Keratinocyte (primary cell): Measurements from ENCODE around the gene SPIRE1. TPM values are rescaled to one million over a fixed set of nuclear protein-coding genes. Genes with fewer than 3 reads are reported as not detected.
A peak's percentile ranks its signal among the peaks of the same experiment; 100 is the strongest.
"Not testable (repeated sequence)": the region's sequence is repeated elsewhere in the genome, so short reads cannot be mapped to it uniquely, and the experiment has no call there.

Experiments
- DNase-seq: peaks from one replicate; pipeline ENCODE4 v3.0.0-alpha.2; 2011; ENCODE audit warnings: low read depth, missing footprints, low spot score
- FAIRE-seq: peaks from 2 replicates; lab custom pipeline; 2011; peaks lifted over from hg19 to GRCh38; lab: Jason Lieb, UNC
- H2AFZ ChIP-seq: 2 replicates; pipeline ENCODE4 v1.6.0; 2012; ENCODE audit warnings: low read length, control low read depth, inconsistent platforms; ENCODE audit not compliant: control insufficient read depth
- H3K27ac ChIP-seq: 2 replicates; pipeline ENCODE4 v1.5.1; 2011; ENCODE audit warnings: low read length; ENCODE audit not compliant: control insufficient read depth, insufficient read depth
- H3K27me3 ChIP-seq: 3 replicates; pipeline ENCODE4 v1.6.0; 2011; ENCODE audit warnings: low read length; ENCODE audit not compliant: control insufficient read depth, insufficient read depth; ENCODE audit errors: extremely low read depth
- H3K36me3 ChIP-seq, 2 experiments: 2 replicates in 1 of 2; 3 replicates in 1 of 2; pipeline ENCODE4 v1.5.1; 2011; ENCODE audit warnings: low read length in 2 of 2, mild to moderate bottlenecking in 1 of 2; ENCODE audit not compliant: control insufficient read depth in 2 of 2, insufficient read depth in 2 of 2; ENCODE audit errors: extremely low read depth in 1 of 2
- H3K4me1 ChIP-seq: 3 replicates; pipeline ENCODE4 v1.5.1; 2011; ENCODE audit warnings: low read length; ENCODE audit not compliant: control insufficient read depth, insufficient read depth; ENCODE audit errors: extremely low read depth
- H3K4me2 ChIP-seq: 3 replicates; pipeline ENCODE4 v1.6.0; 2011; ENCODE audit warnings: low read depth, low read length; ENCODE audit not compliant: control insufficient read depth, insufficient read depth; ENCODE audit errors: extremely low read depth
- H3K4me3 ChIP-seq, 3 experiments: fragments of 200-600 bp in 1 of 3; sonication (generic) in 1 of 3; 2 replicates in 2 of 3; 3 replicates in 1 of 3; pipeline ENCODE4 v1.5.1; 2011 to 2016; ENCODE audit warnings: low read length in 3 of 3, mild to moderate bottlenecking in 3 of 3, control low read depth in 2 of 3, inconsistent platforms in 1 of 3, low read depth in 1 of 3, mixed read lengths in 1 of 3, mixed run types in 1 of 3, moderate library complexity in 1 of 3; ENCODE audit not compliant: control insufficient read depth in 2 of 3, insufficient read depth in 2 of 3; ENCODE audit errors: extremely low read depth in 1 of 3
- H3K79me2 ChIP-seq: 2 replicates; pipeline ENCODE4 v1.6.0; 2012; ENCODE audit warnings: low read length; ENCODE audit not compliant: control insufficient read depth, insufficient read depth
- H3K9ac ChIP-seq: 3 replicates; pipeline ENCODE4 v1.6.0; 2011; ENCODE audit warnings: low read length; ENCODE audit not compliant: control insufficient read depth, insufficient read depth; ENCODE audit errors: extremely low read depth
- H3K9me1 ChIP-seq: 3 replicates; pipeline ENCODE4 v1.6.0; 2011; ENCODE audit warnings: low read length; ENCODE audit not compliant: control insufficient read depth, insufficient read depth; ENCODE audit errors: extremely low read depth
- H3K9me3 ChIP-seq: 2 replicates; pipeline ENCODE4 v1.5.1; 2012; ENCODE audit warnings: low read depth, low read length; ENCODE audit not compliant: control insufficient read depth
- H4K20me1 ChIP-seq: 3 replicates; pipeline ENCODE4 v1.6.0; 2011; ENCODE audit warnings: low read length; ENCODE audit not compliant: control insufficient read depth, insufficient read depth; ENCODE audit errors: extremely low read depth
- EZH2 ChIP-seq: IDR thresholded peaks from one replicate; pipeline ENCODE4 v1.6.1; 2012; ENCODE audit warnings: inconsistent platforms, mild to moderate bottlenecking, low read length, moderate library complexity
- dilution Hi-C: fragments of 300-500 bp; cut with MboI; formaldehyde crosslinking; loops from one replicate; pipeline ENCODE4 v1.7.0; 2020; ENCODE audit warnings: low sequenced_read_pairs; ENCODE audit not compliant: extremely low pct_ligation_motif_present
- polyA plus RNA-seq, 5 experiments: library from polyadenylated mRNA; depleted of rRNA in 3 of 5; stranded (reverse) in 3 of 5; stranded (forward) in 1 of 5; unstranded in 1 of 5; fragments of >200 nt; gene quantifications; 1 replicate in 1 of 5; 2 replicates in 3 of 5; 3 replicates in 1 of 5; pipeline versions ENCODE4 v1.2.1 to v1.2.3, GENCODE V29; 2011 to 2012; ENCODE audit warnings: missing spikeins in 2 of 5, low read depth in 1 of 5, low replicate concordance in 1 of 5
- TF ChIP-seq, protein P1 (sequence below), 3 experiments: IDR thresholded peaks in 1 of 3; conservative IDR thresholded peaks in 1 of 3; optimal IDR thresholded peaks in 1 of 3; 2 replicates in 2 of 3; 3 replicates in 1 of 3; pipeline versions ENCODE3 to v1.5.1; 2011; ENCODE audit warnings: low read length in 3 of 3, mild to moderate bottlenecking in 3 of 3, moderate library complexity in 2 of 3, control low read depth in 1 of 3, inconsistent platforms in 1 of 3; ENCODE audit not compliant: insufficient read depth in 2 of 3; ENCODE audit errors: extremely low read depth in 1 of 3

Gene SPIRE1
- polyA plus RNA-seq, 1 donor (not counting 4 experiments of a cell fraction or from before 2014, with no cell fraction given) = 20.6 TPM

DNA sequence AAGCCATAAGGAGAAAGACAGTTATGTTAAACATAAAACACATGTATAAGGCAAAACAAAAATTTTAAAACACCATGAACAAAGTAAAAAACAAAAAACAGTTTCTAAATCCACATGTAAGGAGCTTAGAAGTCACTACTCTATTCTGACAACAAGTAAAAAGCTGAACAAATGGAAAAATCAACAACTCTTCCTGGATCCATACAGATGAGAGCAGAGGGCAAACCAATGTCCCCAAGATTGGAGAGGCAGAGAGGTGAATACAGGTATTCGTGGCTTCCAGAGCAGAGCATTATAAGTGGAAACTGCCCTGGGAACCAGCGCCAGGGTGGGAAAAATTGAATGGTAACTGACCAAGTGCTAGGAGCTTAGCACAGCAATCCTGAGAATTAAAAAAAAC, 93.5 kb downstream of the SPIRE1 start:
- Histone ChIP-seq H3K79me2 (peaks cover 11% of the 10 kb centered on the region), H3K27ac (no peak overlapping the region), H3K9me1 (no peaks in the 10 kb centered on the region), H3K27me3 (no peaks in the 10 kb centered on the region), H3K4me1 (peaks cover 4% of the 10 kb centered on the region), H3K9ac (no peak overlapping the region), H4K20me1 (peaks cover 8% of the 10 kb centered on the region), H3K4me2 (no peak overlapping the region), H3K9me3 (no peaks in the 10 kb centered on the region), H3K36me3 (no peaks in the 10 kb centered on the region), H2AFZ (no peak overlapping the region), H3K4me3 (no peak overlapping the region)
- dilution Hi-C loops = no loop called here
- FAIRE-seq (peak; percentile 26), DNase-seq (no peak)
- TF ChIP-seq, protein P1, sequence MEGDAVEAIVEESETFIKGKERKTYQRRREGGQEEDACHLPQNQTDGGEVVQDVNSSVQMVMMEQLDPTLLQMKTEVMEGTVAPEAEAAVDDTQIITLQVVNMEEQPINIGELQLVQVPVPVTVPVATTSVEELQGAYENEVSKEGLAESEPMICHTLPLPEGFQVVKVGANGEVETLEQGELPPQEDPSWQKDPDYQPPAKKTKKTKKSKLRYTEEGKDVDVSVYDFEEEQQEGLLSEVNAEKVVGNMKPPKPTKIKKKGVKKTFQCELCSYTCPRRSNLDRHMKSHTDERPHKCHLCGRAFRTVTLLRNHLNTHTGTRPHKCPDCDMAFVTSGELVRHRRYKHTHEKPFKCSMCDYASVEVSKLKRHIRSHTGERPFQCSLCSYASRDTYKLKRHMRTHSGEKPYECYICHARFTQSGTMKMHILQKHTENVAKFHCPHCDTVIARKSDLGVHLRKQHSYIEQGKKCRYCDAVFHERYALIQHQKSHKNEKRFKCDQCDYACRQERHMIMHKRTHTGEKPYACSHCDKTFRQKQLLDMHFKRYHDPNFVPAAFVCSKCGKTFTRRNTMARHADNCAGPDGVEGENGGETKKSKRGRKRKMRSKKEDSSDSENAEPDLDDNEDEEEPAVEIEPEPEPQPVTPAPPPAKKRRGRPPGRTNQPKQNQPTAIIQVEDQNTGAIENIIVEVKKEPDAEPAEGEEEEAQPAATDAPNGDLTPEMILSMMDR (optimal IDR thresholded peaks at IDR 0.05 in 1 of 3, IDR thresholded peaks at IDR 0.05 in 1 of 3, conservative IDR thresholded peaks at IDR 0.05 in 1 of 3; ENCODE audit: extremely low read depth in 1 of 3, insufficient read depth in 2 of 3, low read length in 3 of 3) = no peak
- TF ChIP-seq EZH2 = no peak

DNA sequence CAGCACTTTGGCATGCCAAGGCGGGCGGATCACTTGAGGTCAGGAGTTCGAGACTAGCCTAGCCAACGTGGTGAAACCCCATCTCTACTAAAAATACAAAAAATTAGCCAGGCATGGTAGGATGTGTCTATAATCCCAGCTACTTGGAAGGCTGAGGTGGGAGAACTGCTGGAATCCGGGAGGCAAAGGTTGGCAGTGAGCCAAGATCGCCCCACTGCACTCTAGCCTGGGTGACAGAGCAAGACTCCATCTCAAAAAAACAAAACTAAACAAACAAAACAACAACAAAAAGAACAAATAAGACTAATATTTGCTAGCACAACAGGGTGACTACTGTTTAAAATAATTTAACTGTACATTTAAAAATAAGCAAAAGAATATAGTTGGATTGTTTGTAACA, 97.3 kb downstream of the SPIRE1 start:
- H4K20me1 ChIP-seq, H3K9me3 ChIP-seq, H3K4me2 ChIP-seq, H3K27me3 ChIP-seq, dilution Hi-C loops, H3K27ac ChIP-seq, H3K4me1 ChIP-seq, H3K4me3 ChIP-seq, H3K9me1 ChIP-seq, H3K9ac ChIP-seq, H3K36me3 ChIP-seq, FAIRE-seq, H2AFZ ChIP-seq, H3K79me2 ChIP-seq, DNase-seq: not testable (repeated sequence)

DNA sequence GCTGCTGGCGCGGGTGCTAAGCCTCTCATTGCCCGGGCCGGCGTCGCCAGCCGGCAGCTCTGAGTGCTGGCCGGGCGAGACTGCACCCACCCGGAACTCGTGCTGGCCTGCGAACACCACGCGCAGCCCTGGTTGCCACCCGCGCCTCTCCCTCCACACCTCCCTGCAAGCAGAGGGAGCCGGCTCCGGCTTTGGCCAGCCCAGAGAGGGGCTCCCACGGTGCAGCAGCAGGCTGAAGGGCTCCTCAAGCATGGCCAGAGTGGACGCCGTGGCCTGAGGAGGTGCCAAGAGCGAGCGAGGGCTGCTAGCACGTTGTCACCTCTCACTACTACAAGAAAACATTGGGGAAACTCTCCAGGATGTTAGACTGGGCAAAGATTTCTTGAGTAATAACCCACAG, 98.6 kb downstream of the SPIRE1 start:
- H3K27ac ChIP-seq = no peak overlapping the region
- H4K20me1 ChIP-seq = no peaks in the 10 kb centered on the region
- no peaks in the 10 kb centered on the region for H3K9me1 ChIP-seq
- H2AFZ ChIP-seq = no peak overlapping the region
- peaks cover 8% of the 10 kb centered on the region for H3K79me2 ChIP-seq
- FAIRE-seq (no peak), DNase-seq (no peak)
- dilution Hi-C loops = no loop called here
- no peak overlapping the region for H3K4me3 ChIP-seq
- H3K36me3 ChIP-seq = no peaks in the 10 kb centered on the region
- no peak overlapping the region for H3K9ac ChIP-seq
- no peaks in the 10 kb centered on the region for H3K9me3 ChIP-seq
- no peaks in the 10 kb centered on the region for H3K4me1 ChIP-seq
- TF ChIP-seq EZH2 = no peak
- no peak overlapping the region for H3K4me2 ChIP-seq
- H3K27me3 ChIP-seq = no peaks in the 10 kb centered on the region
